Measurements from ENCODE around the gene RUNX2.

GRCh38 chr6:45434381-45434700 is 106.2 kb downstream of the RUNX2 start:
- TF ChIP-seq EGR1 (IDR thresholded peaks at IDR 0.05) = no peak
- no peak for TF ChIP-seq EP300 (IDR thresholded peaks at IDR 0.05; ENCODE audit: borderline replicate concordance)
